ENCODE data around the gene PAIP2. TPM values are rescaled to one million over a fixed set of nuclear protein-coding genes. Genes with fewer than 3 reads are reported as not detected.
A peak's percentile ranks its signal among the peaks of the same experiment; 100 is the strongest.

The PAIP2 gene
- total RNA-seq, 2 experiments from 2014 or later: 110 to 113 TPM

DNA sequence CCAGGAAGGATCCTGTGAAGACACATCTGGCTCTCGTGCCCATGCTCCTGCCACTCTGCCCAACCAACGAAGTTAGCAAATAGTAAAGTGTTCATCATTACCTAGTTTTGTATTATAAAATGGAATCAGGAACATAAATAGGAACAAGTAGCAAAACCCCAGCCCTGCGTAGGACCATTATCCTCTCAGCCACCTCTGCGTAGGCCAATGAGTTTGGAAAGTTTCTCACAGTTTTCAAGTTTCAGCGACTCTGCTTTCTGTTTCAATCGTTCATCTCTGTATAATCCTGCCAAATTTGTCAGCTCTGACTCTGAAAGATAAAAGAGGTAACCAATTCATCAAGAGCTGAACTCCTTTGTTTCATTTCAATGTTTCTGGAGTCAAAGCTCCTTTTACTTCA, 72.3 kb downstream of the PAIP2 start:
- Mint-ChIP-seq H3K36me3 (ENCODE audit: low read depth) (peaks cover 29% of the 10 kb centered on the region), H3K4me1 (ENCODE audit: low read depth) (peaks cover 45% of the 10 kb centered on the region), H3K27ac (peak overlapping the region; percentile 96), H3K9me3 (no peaks in the 10 kb centered on the region), H3K4me3 (no peak overlapping the region), H3K27me3 (no peaks in the 10 kb centered on the region)
- peak; percentile 35 for DNase-seq
- intact Hi-C loops (cut with micrococcal nuclease): no loop called here
- ChIA-PET CTCF (interaction anchor here (1.2 to 13.9 kb wide), 7 partner anchors 9 to 103 kb away, joined by 3 to 444 read pairs (median 7); partner anchors contain the start of gene SPATA24), POLR2A (interaction anchor here (0.9 to 4.1 kb wide), 7 partner anchors 10 to 334 kb away, joined by 3 to 49 read pairs (median 4); partner anchors contain the start of genes SMIM33, SPATA24 and UBE2D2)
- TF ChIP-seq, protein P1, sequence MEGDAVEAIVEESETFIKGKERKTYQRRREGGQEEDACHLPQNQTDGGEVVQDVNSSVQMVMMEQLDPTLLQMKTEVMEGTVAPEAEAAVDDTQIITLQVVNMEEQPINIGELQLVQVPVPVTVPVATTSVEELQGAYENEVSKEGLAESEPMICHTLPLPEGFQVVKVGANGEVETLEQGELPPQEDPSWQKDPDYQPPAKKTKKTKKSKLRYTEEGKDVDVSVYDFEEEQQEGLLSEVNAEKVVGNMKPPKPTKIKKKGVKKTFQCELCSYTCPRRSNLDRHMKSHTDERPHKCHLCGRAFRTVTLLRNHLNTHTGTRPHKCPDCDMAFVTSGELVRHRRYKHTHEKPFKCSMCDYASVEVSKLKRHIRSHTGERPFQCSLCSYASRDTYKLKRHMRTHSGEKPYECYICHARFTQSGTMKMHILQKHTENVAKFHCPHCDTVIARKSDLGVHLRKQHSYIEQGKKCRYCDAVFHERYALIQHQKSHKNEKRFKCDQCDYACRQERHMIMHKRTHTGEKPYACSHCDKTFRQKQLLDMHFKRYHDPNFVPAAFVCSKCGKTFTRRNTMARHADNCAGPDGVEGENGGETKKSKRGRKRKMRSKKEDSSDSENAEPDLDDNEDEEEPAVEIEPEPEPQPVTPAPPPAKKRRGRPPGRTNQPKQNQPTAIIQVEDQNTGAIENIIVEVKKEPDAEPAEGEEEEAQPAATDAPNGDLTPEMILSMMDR (IDR thresholded peaks at IDR 0.05): no peak
- peak; percentile 46 for ATAC-seq

DNA sequence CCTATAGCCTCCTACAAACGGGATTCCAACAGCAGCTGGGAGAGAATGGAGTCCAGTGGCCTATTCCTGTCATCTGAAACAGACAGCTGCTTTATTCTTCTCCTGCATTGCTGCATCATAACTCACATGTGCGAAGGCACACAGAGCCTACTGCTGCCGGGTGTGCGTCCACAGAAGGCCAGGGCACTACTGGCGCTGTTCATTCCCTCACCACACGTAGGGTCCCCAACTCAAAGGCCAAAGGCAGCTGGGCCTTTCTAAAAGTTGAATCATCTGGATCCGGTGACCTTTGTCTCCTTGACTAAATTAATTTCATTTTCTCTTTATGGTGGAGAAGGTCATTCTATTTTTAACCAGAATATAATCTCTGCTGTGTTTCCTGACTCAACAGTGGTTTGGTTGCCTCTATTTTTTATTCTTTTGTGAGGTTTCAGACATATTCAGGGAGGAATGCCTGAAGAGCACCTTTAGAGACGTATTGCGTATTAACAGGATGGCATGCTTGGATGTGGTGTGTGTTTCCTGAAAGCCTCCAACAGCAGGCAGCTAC, 73.0 kb downstream of the PAIP2 start:
- peaks cover 32% of the 10 kb centered on the region for H3K36me3 Mint-ChIP-seq (ENCODE audit: low read depth)
- POLR2A ChIA-PET: interaction anchor here (0.9 to 4.1 kb wide), 11 partner anchors 10 to 333 kb away, joined by 3 to 49 read pairs (median 3); partner anchors contain the start of genes SMIM33, SPATA24 and UBE2D2

DNA sequence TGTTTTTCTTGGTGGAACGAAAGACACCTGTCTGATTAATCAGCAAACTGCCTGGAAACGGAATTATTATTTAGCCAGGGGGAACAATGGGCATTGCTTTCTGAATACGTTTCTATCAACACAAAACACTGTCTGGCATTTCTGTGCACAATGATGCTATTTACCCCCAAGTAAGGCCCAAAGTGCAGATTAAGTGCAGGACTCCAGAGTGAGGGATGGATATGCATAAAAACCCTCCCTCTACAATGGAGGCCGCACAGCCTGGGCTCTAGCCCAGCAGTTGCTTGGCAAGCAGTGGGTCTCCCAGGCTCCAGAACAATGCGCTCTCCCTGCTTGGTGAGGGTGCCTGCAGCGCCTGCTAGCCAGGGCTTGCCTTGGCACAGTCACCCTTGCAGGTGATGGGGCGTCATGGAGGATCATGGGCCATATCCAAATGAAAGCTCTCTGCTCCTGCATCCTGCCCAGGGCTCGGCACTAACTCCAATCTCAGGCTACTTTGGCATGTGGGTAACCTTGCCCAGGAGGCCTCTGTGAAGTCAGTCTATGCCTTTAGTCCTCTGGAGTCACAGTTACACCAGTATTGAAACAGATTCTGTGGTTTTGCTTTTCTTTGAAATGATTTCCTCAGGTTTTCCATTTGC, 73.7 kb downstream of the PAIP2 start:
- POLR2A ChIA-PET: interaction anchor here (0.7 to 4.1 kb wide), 17 partner anchors 11 to 957 kb away, joined by 3 to 49 read pairs (median 4); partner anchors contain the start of genes PROB1, SPATA24 and UBE2D2

More for the DNA sequence above, 73.0 kb downstream of the PAIP2 start:
- intact Hi-C loops (cut with micrococcal nuclease): no loop called here
- peak; percentile 47 for ATAC-seq
- Mint-ChIP-seq H3K9me3 (no peaks in the 10 kb centered on the region), H3K27me3 (no peaks in the 10 kb centered on the region), H3K4me3 (peak overlapping the region; percentile 49), H3K4me1 (ENCODE audit: low read depth) (peaks cover 45% of the 10 kb centered on the region), H3K27ac (peak overlapping the region; percentile 96)
- CTCF ChIA-PET: interaction anchor here (1.2 to 13.9 kb wide), 9 partner anchors 8 to 102 kb away, joined by 3 to 444 read pairs (median 4); partner anchors contain the start of genes PAIP2 and SPATA24
- TF ChIP-seq, protein P1 (IDR thresholded peaks at IDR 0.05): no peak
- peak; percentile 55 for DNase-seq

DNA sequence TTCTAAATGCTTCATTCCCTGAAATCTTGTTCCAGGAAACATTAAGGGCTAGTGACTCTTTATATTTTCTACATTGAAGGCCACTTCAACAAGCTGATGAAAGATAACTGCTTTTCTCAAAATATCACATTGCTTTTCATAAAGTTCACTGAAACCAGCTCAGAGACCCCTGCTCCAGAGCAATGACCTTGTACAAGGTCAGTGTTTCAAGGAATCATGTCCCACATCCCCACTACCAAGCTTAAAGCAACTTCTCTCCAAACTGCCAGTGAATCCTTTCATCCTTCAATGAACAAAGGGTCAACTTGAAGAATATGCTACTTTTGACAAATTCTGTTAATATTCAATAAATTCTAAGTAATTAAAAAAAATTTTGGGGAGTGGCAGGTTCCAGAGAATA, 74.2 kb downstream of the PAIP2 start:
- ChIA-PET POLR2A (interaction anchor here (0.7 to 4.1 kb wide), 14 partner anchors 12 to 957 kb away, joined by 3 to 49 read pairs (median 4); partner anchors contain the start of genes PROB1, SPATA24 and UBE2D2), CTCF (interaction anchor here (0.8 to 13.9 kb wide), 10 partner anchors 10 to 218 kb away, joined by 3 to 444 read pairs (median 4); partner anchors contain the start of genes PAIP2 and SPATA24)
- no peaks in the 10 kb centered on the region for H3K9me3 Mint-ChIP-seq
- H3K36me3 Mint-ChIP-seq (ENCODE audit: low read depth): peaks cover 40% of the 10 kb centered on the region
- TF ChIP-seq, protein P1 (IDR thresholded peaks at IDR 0.05): no peak
- peak overlapping the region; percentile 96 for H3K27ac Mint-ChIP-seq
- no peak for DNase-seq
- H3K4me3 Mint-ChIP-seq: peak overlapping the region; percentile 49
- intact Hi-C loops (cut with micrococcal nuclease): no loop called here
- H3K4me1 Mint-ChIP-seq (ENCODE audit: low read depth): peaks cover 45% of the 10 kb centered on the region
- no peaks in the 10 kb centered on the region for H3K27me3 Mint-ChIP-seq
- ATAC-seq: no peak

More for the DNA sequence above, 73.7 kb downstream of the PAIP2 start:
- CTCF ChIA-PET: interaction anchor here (0.8 to 13.9 kb wide), 12 partner anchors 10 to 219 kb away, joined by 3 to 444 read pairs (median 4); partner anchors contain the start of genes PAIP2 and SPATA24
- Mint-ChIP-seq H3K4me1 (ENCODE audit: low read depth) (peaks cover 45% of the 10 kb centered on the region), H3K36me3 (ENCODE audit: low read depth) (peaks cover 39% of the 10 kb centered on the region), H3K4me3 (peak overlapping the region; percentile 49), H3K9me3 (no peaks in the 10 kb centered on the region), H3K27ac (peak overlapping the region; percentile 96), H3K27me3 (no peaks in the 10 kb centered on the region)
- DNase-seq: peak; percentile 69
- TF ChIP-seq, protein P1 (IDR thresholded peaks at IDR 0.05): no peak
- intact Hi-C loops (cut with micrococcal nuclease): no loop called here
- peak; percentile 82 for ATAC-seq

Measured in activated CD8-positive, alpha-beta T cell treated with anti-CD3 and anti-CD28 coated beads for 36 hours (primary cell).